ENCODE measurements around the gene LRP1B.

GRCh38 chr2:141959016-141959415 lies 171.8 kb downstream of the LRP1B start:
- TF ChIP-seq CTCF (IDR thresholded peaks at IDR 0.05): no peak
- no peak for TF ChIP-seq POLR2A (IDR thresholded peaks at IDR 0.05)

Data from vagina (tissue), 2 donors.